AG10803 (cell line): ENCODE results near the gene C11orf58.

Experiments
- DNase-seq: peaks from one replicate; pipeline ENCODE4 v3.0.0; 2010; ENCODE audit warnings: low read depth
- H3K4me3 ChIP-seq: 2 replicates; pipeline ENCODE4 v1.5.1; 2011; ENCODE audit warnings: mild to moderate bottlenecking, low read length, control low read depth
- CTCF ChIP-seq: conservative IDR thresholded peaks from 2 replicates; pipeline ENCODE4 v1.5.1; 2011; ENCODE audit warnings: mild to moderate bottlenecking, low read length, control low read depth, inconsistent platforms

The C11orf58 gene

GRCh38 chr11:16795146-16795545 is 56.7 kb downstream of the C11orf58 start:
- no peak for DNase-seq
- no peak overlapping the region for H3K4me3 ChIP-seq
- no peak for TF ChIP-seq CTCF

GRCh38 chr11:16796311-16796710 is 57.9 kb downstream of the C11orf58 start:
- H3K4me3 ChIP-seq = no peak overlapping the region

GRCh38 chr11:16797776-16798175 is 59.3 kb downstream of the C11orf58 start:
- no peak for TF ChIP-seq CTCF
- no peak overlapping the region for H3K4me3 ChIP-seq
- DNase-seq = no peak

More at GRCh38 chr11:16796311-16796710, 57.9 kb downstream of the C11orf58 start:
- no peak for DNase-seq
- TF ChIP-seq CTCF = no peak

GRCh38 chr11:16799221-16799620 is 60.8 kb downstream of the C11orf58 start:
- H3K4me3 ChIP-seq = no peak overlapping the region
- no peak for TF ChIP-seq CTCF
- DNase-seq = no peak

GRCh38 chr11:16799890-16800289 is 61.4 kb downstream of the C11orf58 start:
- TF ChIP-seq CTCF = no peak
- H3K4me3 ChIP-seq = no peak overlapping the region
- DNase-seq = no peak

- no peak for TF ChIP-seq CTCF
- no peak for DNase-seq
- H3K4me3 ChIP-seq = no peak overlapping the region
Measured at GRCh38 chr11:16800382-16800781, 61.9 kb downstream of the C11orf58 start.

- TF ChIP-seq CTCF = no peak
- DNase-seq = no peak
- no peak overlapping the region for H3K4me3 ChIP-seq
Measured at GRCh38 chr11:16801288-16801980, 63.0 kb downstream of the C11orf58 start.
